ACC112 (cell line): ENCODE data around the gene MRPS18B.
"Not testable (repeated sequence)": the region's sequence is repeated elsewhere in the genome, so short reads cannot be mapped to it uniquely, and the experiment has no call there.

ENCODE experiments used
- H2AFZ ChIP-seq: fragments of 200-600 bp; sonication (generic); one replicate; pipeline ENCODE4 v1.6.0; 2017; ENCODE audit warnings: antibody characterized with exemption, low read length; ENCODE audit not compliant: unreplicated experiment
- H3K27ac ChIP-seq: fragments of 200-600 bp; sonication (generic); 2 replicates; pipeline ENCODE4 v1.5.1; 2014; ENCODE audit warnings: low read depth, mild to moderate bottlenecking, antibody characterized with exemption, low read length, moderate library complexity
- H3K27me3 ChIP-seq: fragments of 200-600 bp; sonication (generic); 2 replicates; pipeline ENCODE4 v1.6.1; 2014; ENCODE audit warnings: mild to moderate bottlenecking, antibody characterized with exemption, low read length, moderate library complexity, mixed read lengths; ENCODE audit not compliant: insufficient read depth
- H3K36me3 ChIP-seq: fragments of 200-600 bp; sonication (generic); 2 replicates; pipeline ENCODE4 v1.6.1; 2016; ENCODE audit warnings: mild to moderate bottlenecking, antibody characterized with exemption, low read length, moderate library complexity, mixed read lengths; ENCODE audit not compliant: insufficient read depth
- H3K4me1 ChIP-seq: fragments of 200-600 bp; sonication (generic); one replicate; pipeline ENCODE4 v1.6.1; 2016; ENCODE audit warnings: low read length, mixed read lengths; ENCODE audit not compliant: insufficient read depth, unreplicated experiment, control insufficient read depth
- H3K4me3 ChIP-seq: fragments of 200-600 bp; sonication (generic); 2 replicates; pipeline ENCODE4 v1.5.1; 2014; ENCODE audit warnings: mild to moderate bottlenecking, low read depth, low read length
- H3K79me2 ChIP-seq: fragments of 200-600 bp; sonication (generic); one replicate; pipeline ENCODE4 v1.6.0; 2016; ENCODE audit warnings: low read length; ENCODE audit not compliant: control insufficient read depth, unreplicated experiment, insufficient read depth

MRPS18B gene

GRCh38 chr6:30657454-30657853 is 39.8 kb downstream of the MRPS18B start:
- no peak overlapping the region for H3K27ac ChIP-seq
- H2AFZ ChIP-seq, result no peak overlapping the region
- H3K36me3 ChIP-seq, result peaks cover 25% of the 10 kb centered on the region; the same call in 1 of the 2 replicates
- H3K79me2 ChIP-seq, result no peaks in the 10 kb centered on the region
- no peaks in the 10 kb centered on the region for H3K27me3 ChIP-seq
- H3K4me1 ChIP-seq, result no peaks in the 10 kb centered on the region
- H3K4me3 ChIP-seq, result no peak overlapping the region

DNA sequence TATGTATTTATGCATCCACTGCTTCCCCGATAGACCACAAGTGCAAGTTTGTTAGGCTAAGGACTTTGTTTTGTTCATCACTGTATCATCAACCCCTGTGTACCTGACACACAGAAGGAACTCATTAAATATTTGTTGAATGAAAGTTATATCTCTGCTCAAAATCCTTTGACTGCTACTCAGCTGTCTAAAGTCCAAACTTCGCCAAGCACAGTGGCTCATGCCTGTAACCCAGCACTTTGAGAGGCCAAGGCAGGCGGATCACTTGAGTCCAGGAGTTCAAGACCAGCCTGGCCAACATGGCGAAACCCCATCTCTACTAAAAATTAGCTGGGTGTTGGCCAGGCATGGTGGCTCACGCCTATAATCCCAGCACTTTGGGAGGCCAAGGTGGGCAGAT is 40.3 kb downstream of the MRPS18B start:
- not testable (repeated sequence) for H3K4me3 ChIP-seq, H3K27ac ChIP-seq, H3K4me1 ChIP-seq, H3K79me2 ChIP-seq, H3K27me3 ChIP-seq, H2AFZ ChIP-seq
- peaks cover 25% of the 10 kb centered on the region; the same call in 1 of the 2 replicates for H3K36me3 ChIP-seq

- peaks cover 7% of the 10 kb centered on the region for H3K4me1 ChIP-seq
- H3K27ac ChIP-seq, result no peak overlapping the region
- H3K36me3 ChIP-seq, result peaks cover 33% of the 10 kb centered on the region
- H3K4me3 ChIP-seq, result no peak overlapping the region
- no peaks in the 10 kb centered on the region for H3K79me2 ChIP-seq
- H2AFZ ChIP-seq, result no peak overlapping the region
- no peaks in the 10 kb centered on the region for H3K27me3 ChIP-seq
Measured at GRCh38 chr6:30664994-30665767, 47.5 kb downstream of the MRPS18B start.

DNA sequence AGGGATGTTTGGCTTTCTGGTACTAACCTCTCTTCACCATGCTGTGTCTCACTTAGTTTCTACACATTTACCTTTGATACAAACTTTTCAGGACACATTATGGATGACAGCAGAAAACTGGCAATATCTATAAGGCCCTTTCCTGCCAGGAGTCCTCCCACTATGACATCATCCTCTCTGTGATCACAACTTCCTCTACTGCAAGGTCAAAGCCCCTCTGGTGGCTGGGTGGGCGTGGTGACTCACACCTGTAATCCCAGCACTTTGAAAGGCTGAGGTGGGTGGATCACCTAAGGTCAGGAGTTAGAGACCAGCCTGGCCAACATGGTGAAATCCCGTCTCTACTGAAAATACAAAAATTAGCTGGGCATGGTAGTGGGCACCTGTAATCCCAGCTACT is 48.7 kb downstream of the MRPS18B start:
- Histone ChIP-seq H3K4me1 (peaks cover 11% of the 10 kb centered on the region), H3K36me3 (peaks cover 36% of the 10 kb centered on the region)
- not testable (repeated sequence) for H3K27ac ChIP-seq, H2AFZ ChIP-seq, H3K4me3 ChIP-seq, H3K27me3 ChIP-seq, H3K79me2 ChIP-seq

- Histone ChIP-seq H2AFZ (no peak overlapping the region), H3K27me3 (no peaks in the 10 kb centered on the region), H3K4me1 (peaks cover 17% of the 10 kb centered on the region), H3K4me3 (peak overlapping the region; percentile 94; the same call in 1 of the 2 replicates), H3K79me2 (peaks cover 21% of the 10 kb centered on the region), H3K27ac (no peak overlapping the region), H3K36me3 (peaks cover 10% of the 10 kb centered on the region)
Measured at GRCh38 chr6:30670760-30671527, 53.3 kb downstream of the MRPS18B start.

GRCh38 chr6:30672445-30673253 is 55.0 kb downstream of the MRPS18B start, which contains the start of gene DHX16:
DHX16 (minus strand) TSS chr6:30673006; CDS start chr6:30672841, 165 bp downstream.
- Histone ChIP-seq H3K4me1 (peaks cover 10% of the 10 kb centered on the region), H3K27me3 (no peaks in the 10 kb centered on the region), H3K4me3 (peak within 1 kb of the TSS; percentile 94), H3K79me2 (peaks cover 21% of the 10 kb centered on the region), H3K36me3 (peaks cover 21% of the 10 kb centered on the region; the same call in 1 of the 2 replicates), H2AFZ (peak within 1 kb of the TSS; percentile 68), H3K27ac (peak within 1 kb of the TSS; percentile 28; the same call in 1 of the 2 replicates)
